HepG2 (cell line): Measurements from ENCODE around the gene DNAJC5. TPM values are rescaled to one million over a fixed set of nuclear protein-coding genes. Genes with fewer than 3 reads are reported as not detected.

Experiments
- BORCS8-MEF2B ChIP-seq: sonication (generic); formaldehyde crosslinking; IDR thresholded peaks from 2 replicates; pipeline ENCODE4 v1.8.0; 2022; ENCODE audit warnings: mild to moderate bottlenecking, missing genetic modification reagents
- ETV5 ChIP-seq: IDR thresholded peaks from 2 replicates; pipeline ENCODE4 v1.6.1; 2018; ENCODE audit warnings: missing biosample characterization, missing genetic modification reagents, inconsistent platforms, borderline replicate concordance
- GABPA ChIP-seq, 2 experiments: IDR thresholded peaks; 2 replicates each; pipeline ENCODE4 v1.6.1; 2011 to 2016; ENCODE audit warnings: low read depth in 2 of 2, low read length in 1 of 2, missing biosample characterization in 1 of 2, missing genetic modification characterization in 1 of 2
- GLI4 ChIP-seq: sonication (generic); formaldehyde crosslinking; IDR thresholded peaks from 2 replicates; pipeline ENCODE4 v1.5.1; 2020; ENCODE audit warnings: missing genetic modification reagents, mild to moderate bottlenecking, moderate library complexity, borderline replicate concordance
- HIVEP1 ChIP-seq: sonication (generic); formaldehyde crosslinking; IDR thresholded peaks from 2 replicates; pipeline ENCODE4 v1.4.0; 2020; ENCODE audit warnings: mild to moderate bottlenecking, missing genetic modification reagents
- JUND ChIP-seq: sonication (generic); formaldehyde crosslinking; IDR thresholded peaks from 2 replicates; pipeline ENCODE4 v1.8.0; 2022; ENCODE audit warnings: mild to moderate bottlenecking, missing genetic modification reagents
- MAZ ChIP-seq, 2 experiments: sonication (generic) in 1 of 2; formaldehyde crosslinking in 1 of 2; IDR thresholded peaks; 2 replicates each; pipeline versions ENCODE4 v1.5.0 to v1.6.1; 2012 to 2020; ENCODE audit warnings: low read depth in 2 of 2, mild to moderate bottlenecking in 2 of 2, borderline replicate concordance in 1 of 2, improper control_type of control experiment in 1 of 2, low read length in 1 of 2, missing genetic modification reagents in 1 of 2, moderate library complexity in 1 of 2
- YEATS4 ChIP-seq: sonication (generic); formaldehyde crosslinking; IDR thresholded peaks from 2 replicates; pipeline ENCODE4 v1.4.0; 2020; ENCODE audit warnings: missing genetic modification reagents, borderline replicate concordance
- ZBTB1 ChIP-seq: sonication (generic); formaldehyde crosslinking; IDR thresholded peaks from 2 replicates; pipeline ENCODE4 v1.4.0; 2020; ENCODE audit warnings: missing genetic modification reagents, borderline replicate concordance
- ZFP37 ChIP-seq: sonication (generic); formaldehyde crosslinking; IDR thresholded peaks from 2 replicates; pipeline ENCODE4 v1.4.0; 2020; ENCODE audit warnings: missing genetic modification reagents, borderline replicate concordance
- ZKSCAN1 ChIP-seq: fragments of 150-350 bp; IDR thresholded peaks from 2 replicates; pipeline ENCODE4 v1.6.1; 2014; ENCODE audit warnings: low read length
- ZNF142 ChIP-seq: sonication (generic); formaldehyde crosslinking; IDR thresholded peaks from 2 replicates; pipeline ENCODE4 v1.4.0; 2020; ENCODE audit warnings: missing genetic modification reagents
- ZNF260 ChIP-seq: sonication (generic); formaldehyde crosslinking; IDR thresholded peaks from 2 replicates; pipeline ENCODE4 v1.4.0; 2020; ENCODE audit warnings: missing genetic modification reagents, low read depth, mild to moderate bottlenecking, borderline replicate concordance
- ZNF577 ChIP-seq: sonication (generic); formaldehyde crosslinking; IDR thresholded peaks from 2 replicates; pipeline ENCODE4 v1.4.0; 2020; ENCODE audit warnings: mild to moderate bottlenecking, low read depth, missing genetic modification reagents, borderline replicate concordance
- ZNF720 ChIP-seq: sonication (generic); formaldehyde crosslinking; IDR thresholded peaks from 2 replicates; pipeline ENCODE4 v1.4.0; 2020; ENCODE audit warnings: missing genetic modification reagents
- ZNF850 ChIP-seq: sonication (generic); formaldehyde crosslinking; conservative IDR thresholded peaks from 2 replicates; pipeline ENCODE4 v1.9.0; 2021; ENCODE audit warnings: mild to moderate bottlenecking, missing genetic modification reagents
- ZSCAN25 ChIP-seq: sonication (generic); formaldehyde crosslinking; IDR thresholded peaks from 2 replicates; pipeline ENCODE4 v1.8.0; 2022; ENCODE audit warnings: mild to moderate bottlenecking, missing genetic modification reagents
- polyA plus RNA-seq, 8 experiments: library from polyadenylated mRNA; depleted of rRNA in 3 of 8; stranded (reverse) in 7 of 8; unstranded in 1 of 8; fragments of >200 nt; fragmentation: Illumina TruSeq in 4 of 8; extraction: Trizol in 4 of 8; gene quantifications; 2 replicates each; pipeline versions ENCODE4 v1.2.1 to v1.2.3, GENCODE V29; 2011 to 2016; ENCODE audit warnings: low read depth in 4 of 8, missing spikeins in 1 of 8, mixed read lengths in 1 of 8; ENCODE audit not compliant: insufficient read depth in 1 of 8
- total RNA-seq, 5 experiments: library from RNA; depleted of rRNA; stranded (reverse); fragments of >200 nt; fragmentation: Illumina TruSeq; extraction: Trizol; gene quantifications; 2 replicates each; pipeline ENCODE4 v1.2.3, GENCODE V29; 2016; ENCODE audit warnings: low read depth in 1 of 5
- TF ChIP-seq, protein P1 (sequence below): sonication (generic); formaldehyde crosslinking; IDR thresholded peaks from 2 replicates; pipeline ENCODE4 v1.4.0; 2020; ENCODE audit warnings: mild to moderate bottlenecking, missing genetic modification reagents
- TF ChIP-seq, protein P2 (sequence below): IDR thresholded peaks from 2 replicates; pipeline ENCODE4 v1.6.1; 2016; ENCODE audit warnings: mild to moderate bottlenecking
- TF ChIP-seq, protein P3 (sequence below): sonication (generic); formaldehyde crosslinking; IDR thresholded peaks from 2 replicates; pipeline ENCODE4 v1.8.1; 2023; ENCODE audit warnings: missing genetic modification reagents, mild to moderate bottlenecking, borderline replicate concordance

The DNAJC5 gene
- total and polyA plus RNA-seq, 2 of the 13 experiments (the other 11 are each of a cell fraction or from before 2014, with no cell fraction given), result 42.8 to 64.5 TPM

DNA sequence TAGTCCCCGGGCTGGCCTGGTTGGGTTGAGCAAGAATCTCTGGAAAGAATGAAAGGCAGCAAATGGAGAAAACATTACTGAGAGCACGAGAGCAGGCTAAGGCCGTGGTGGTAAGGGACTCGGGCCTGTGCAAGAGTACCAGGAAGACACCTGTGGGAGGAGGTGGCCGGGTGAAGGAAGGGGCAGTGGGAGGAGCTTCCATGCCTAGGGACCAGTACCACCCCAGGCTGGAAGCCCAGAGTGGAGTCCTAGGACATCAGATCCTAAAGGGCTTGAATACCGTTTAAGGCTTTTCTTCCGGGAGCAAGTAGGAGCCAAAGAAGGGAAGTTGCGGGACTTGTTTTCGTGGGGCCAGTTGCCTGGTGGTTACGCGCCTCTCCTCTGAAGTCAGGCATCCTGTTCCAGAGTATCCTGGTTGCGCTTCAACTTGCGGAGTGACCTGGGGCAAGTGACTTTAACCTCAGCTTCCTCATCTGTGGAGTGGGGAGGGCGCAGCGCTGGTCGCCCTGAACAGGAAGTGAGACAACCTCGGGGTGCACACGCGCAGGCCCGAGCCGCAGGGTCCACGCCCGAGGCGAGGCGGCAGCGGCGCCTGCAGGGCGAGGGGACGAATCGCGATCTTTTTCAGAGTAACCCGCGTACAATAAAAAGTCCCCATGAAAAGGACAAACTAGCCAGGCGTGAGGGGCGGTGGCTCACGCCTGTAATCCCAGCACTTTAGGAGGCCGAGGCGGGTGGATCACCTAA, 31.0 kb upstream of the DNAJC5 start (continued):
- no peak for TF ChIP-seq MAZ (IDR thresholded peaks at IDR 0.05; ENCODE audit: borderline replicate concordance, low read depth, low read length)
- peak; percentile 89 for TF ChIP-seq MAZ (CRISPR knock-in tag; IDR thresholded peaks at IDR 0.05; ENCODE audit: low read depth)
- peak; percentile 93 for TF ChIP-seq ETV5
- no peak for TF ChIP-seq ZNF260 (CRISPR knock-in tag)
- no peak for TF ChIP-seq ZFP37 (CRISPR knock-in tag)
- TF ChIP-seq, protein P1, sequence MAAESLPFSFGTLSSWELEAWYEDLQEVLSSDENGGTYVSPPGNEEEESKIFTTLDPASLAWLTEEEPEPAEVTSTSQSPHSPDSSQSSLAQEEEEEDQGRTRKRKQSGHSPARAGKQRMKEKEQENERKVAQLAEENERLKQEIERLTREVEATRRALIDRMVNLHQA (CRISPR knock-in tag), result no peak
- TF ChIP-seq JUND (CRISPR knock-in tag), result no peak
- no peak for TF ChIP-seq GABPA (IDR thresholded peaks at IDR 0.05; ENCODE audit: low read depth, low read length)
- TF ChIP-seq GABPA (CRISPR knock-in tag; IDR thresholded peaks at IDR 0.05; ENCODE audit: low read depth), result peak; percentile 87
- TF ChIP-seq BORCS8-MEF2B (CRISPR knock-in tag), result peak; percentile 68
- 0 out of 2 replicates have a peak, but pooled peaks have one; percentile 2 for TF ChIP-seq YEATS4 (CRISPR knock-in tag)
- peak; percentile 89; the same call in 1 of the 2 replicates for TF ChIP-seq GLI4 (CRISPR knock-in tag)
- TF ChIP-seq, protein P2, sequence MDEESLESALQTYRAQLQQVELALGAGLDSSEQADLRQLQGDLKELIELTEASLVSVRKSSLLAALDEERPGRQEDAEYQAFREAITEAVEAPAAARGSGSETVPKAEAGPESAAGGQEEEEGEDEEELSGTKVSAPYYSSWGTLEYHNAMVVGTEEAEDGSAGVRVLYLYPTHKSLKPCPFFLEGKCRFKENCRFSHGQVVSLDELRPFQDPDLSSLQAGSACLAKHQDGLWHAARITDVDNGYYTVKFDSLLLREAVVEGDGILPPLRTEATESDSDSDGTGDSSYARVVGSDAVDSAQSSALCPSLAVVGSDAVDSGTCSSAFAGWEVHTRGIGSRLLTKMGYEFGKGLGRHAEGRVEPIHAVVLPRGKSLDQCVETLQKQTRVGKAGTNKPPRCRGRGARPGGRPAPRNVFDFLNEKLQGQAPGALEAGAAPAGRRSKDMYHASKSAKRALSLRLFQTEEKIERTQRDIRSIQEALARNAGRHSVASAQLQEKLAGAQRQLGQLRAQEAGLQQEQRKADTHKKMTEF (CRISPR knock-in tag), result peak; percentile 82
- TF ChIP-seq, protein P3, sequence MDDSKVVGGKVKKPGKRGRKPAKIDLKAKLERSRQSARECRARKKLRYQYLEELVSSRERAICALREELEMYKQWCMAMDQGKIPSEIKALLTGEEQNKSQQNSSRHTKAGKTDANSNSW (CRISPR knock-in tag), result no peak
- peak; percentile 53; the same call in 1 of the 2 replicates for TF ChIP-seq ZKSCAN1
- no peak for TF ChIP-seq ZNF850
- no peak; the same call in 1 of the 2 replicates for TF ChIP-seq ZNF577 (CRISPR knock-in tag)
- TF ChIP-seq ZNF720 (CRISPR knock-in tag), result no peak
- TF ChIP-seq HIVEP1, result peak; percentile 35; the same call in 1 of the 2 replicates
- peak; percentile 74 for TF ChIP-seq ZNF142
- TF ChIP-seq ZBTB1, result no peak; the same call in none of the 2 replicates
- TF ChIP-seq ZSCAN25 (CRISPR knock-in tag), result peak; percentile 19; the same call in 1 of the 2 replicates
